Ovary (tissue), 9 donors: Measurements from ENCODE around the gene FBXO7. TPM values are rescaled to one million over a fixed set of nuclear protein-coding genes. Genes with fewer than 3 reads are reported as not detected.
"Not testable (repeated sequence)": the region's sequence is repeated elsewhere in the genome, so short reads cannot be mapped to it uniquely, and the experiment has no call there.

Experiments
- DNase-seq, 5 donors: peaks; one replicate each; pipeline ENCODE4 v3.0.0-alpha.2; 2019 to 2020
- H3K27ac ChIP-seq, 2 donors: fragments of 200-600 bp; one replicate each; pipeline versions ENCODE4 v1.5.1 to v1.8.0; 2019 to 2022
- H3K27me3 ChIP-seq: fragments of 200-600 bp; one replicate; pipeline ENCODE4 v1.8.0; 2022
- H3K36me3 ChIP-seq: fragments of 200-600 bp; sonication (generic); one replicate; pipeline ENCODE4 v1.5.1; 2019
- H3K4me1 ChIP-seq: one replicate; pipeline ENCODE4 v1.8.1; 2013; ENCODE audit warnings: mild to moderate bottlenecking, moderate library complexity; ENCODE audit not compliant: insufficient read depth
- H3K4me3 ChIP-seq: fragments of 200-600 bp; sonication (generic); one replicate; pipeline ENCODE4 v1.5.1; 2017
- H3K9me3 ChIP-seq, 2 donors: fragments of 200-600 bp in 1 of 2; sonication (generic) in 1 of 2; one replicate each; pipeline versions ENCODE4 v1.5.1 to v1.8.1; 2013 to 2019; ENCODE audit warnings: mild to moderate bottlenecking in 1 of 2, moderate library complexity in 1 of 2
- EP300 ChIP-seq: sonication (generic); formaldehyde crosslinking; IDR thresholded peaks from one replicate; pipeline ENCODE4 v1.6.1; 2017; ENCODE audit warnings: antibody characterized with exemption
- POLR2A ChIP-seq: fragments of 450-650 bp; IDR thresholded peaks from one replicate; pipeline ENCODE4 v1.6.1; 2017; ENCODE audit warnings: antibody characterized with exemption, mild to moderate bottlenecking, moderate library complexity
- WGBS, 3 donors: extraction: QIAGEN DNeasy Blood & Tissue Kit in 1 of 3; methylation state at CpG; one replicate each; pipeline versions ENCODE4 v1.1.5 to v1.1.7; 2013 to 2017; 5-methylcytosine and 5-hydroxymethylcytosine counted together
- intact Hi-C, 4 donors: fragments of 100-400 bp; cut with DNase I; formaldehyde crosslinking; loops; one replicate each; pipeline versions ENCODE4 v1.11.0 to v1.15.1; 2022 to 2023
- polyA plus RNA-seq, 2 donors: library from polyadenylated mRNA; stranded (reverse); fragments of 200-250 nt in 1 of 2; fragments of 350-450 nt in 1 of 2; fragmentation: Illumina TruSeq in 1 of 2; extraction: RNeasy Lipid Tissue Mini Kit (QIAGEN cat#74804) in 1 of 2; gene quantifications; one replicate each; pipeline ENCODE4 v1.2.3, GENCODE V29; 2013 to 2014
- total RNA-seq, 7 donors: library from RNA; depleted of rRNA in 2 of 7; stranded (reverse); fragments of >200 nt in 2 of 7; fragmentation: NEBNext Ultra II Directional in 3 of 7; extraction: Animal tissue kit (Norgen Biotek cat#: 25700) in 3 of 7; gene quantifications; one replicate each; pipeline versions ENCODE4 v1.1.0 to v1.2.4, GENCODE V29; 2016 to 2023
- TF ChIP-seq, protein P1 (sequence below), 3 donors: fragments of 450-650 bp in 2 of 3; fragments of 200-600 bp in 1 of 3; IDR thresholded peaks; one replicate each; pipeline versions ENCODE4 v1.5.1 to v1.8.0; 2016 to 2022; ENCODE audit warnings: antibody characterized with exemption in 3 of 3, mild to moderate bottlenecking in 1 of 3
- donor health status: DM: no; HTN: no; CAD: no; lungs with moderate emphysema.
- donor health status: DM: no; HTN: no; CAD: no.
- donor health status: Bipolar disorder and iron deficiency.
- donor health status: DM: yes; HTN: yes; CAD: no.
- donor health status: DM: no; HTN: no; CAD: no.
- donor health status: DM: yes; HTN: yes; CAD: no.

FBXO7 gene
- total and polyA plus RNA-seq, 9 donors: 69.7 to 151 (median 85.6) TPM

DNA sequence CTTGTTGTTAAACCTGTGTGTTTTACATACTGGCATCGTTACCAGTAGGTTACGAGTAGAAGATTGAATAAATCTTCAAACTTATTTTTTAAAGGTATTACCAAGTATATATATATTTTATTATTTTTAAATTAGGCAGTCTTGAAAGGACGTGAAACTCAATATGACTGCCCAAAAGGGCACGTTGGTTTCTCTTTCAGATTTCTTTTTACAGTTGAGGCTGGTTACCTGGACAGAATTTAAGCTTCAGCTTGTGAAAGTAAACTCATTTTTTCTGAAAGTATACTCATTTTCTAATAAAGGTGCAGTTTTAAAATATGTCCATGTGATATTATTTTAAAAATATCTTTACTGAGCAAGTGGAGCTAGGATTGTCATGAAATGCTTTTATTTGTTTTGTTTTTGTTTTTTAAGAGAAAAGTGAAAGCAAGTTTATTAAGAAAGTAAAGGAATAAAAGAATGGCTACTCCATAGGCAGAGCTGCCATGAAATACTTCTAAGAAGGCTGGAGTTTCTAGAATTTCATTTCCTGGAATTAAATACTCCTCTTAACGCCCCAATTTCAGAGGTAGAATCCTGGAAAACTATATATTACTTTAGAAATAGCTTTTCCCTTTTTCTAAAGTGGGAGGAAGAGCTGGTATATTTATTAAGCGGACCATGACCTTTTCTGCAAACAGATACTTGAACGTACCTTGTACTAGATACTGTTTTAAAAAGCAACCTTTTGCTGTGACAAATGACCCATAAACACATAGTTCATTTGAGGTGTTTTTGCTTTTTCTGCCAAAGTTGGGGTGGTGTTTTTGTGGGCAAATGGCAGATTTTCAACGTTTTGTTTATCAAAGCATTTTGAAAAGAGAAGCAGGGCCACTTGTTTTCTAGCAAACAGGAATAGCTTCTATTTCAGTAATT, 1.9 kb downstream of the FBXO7 start:
- H3K9me3 ChIP-seq: no peaks in the 10 kb centered on the region
- peak overlapping the region in 1 of 2 donors; percentile 97 for H3K27ac ChIP-seq
- TF ChIP-seq POLR2A (no peak), EP300 (no peak)
- TF ChIP-seq, protein P1, sequence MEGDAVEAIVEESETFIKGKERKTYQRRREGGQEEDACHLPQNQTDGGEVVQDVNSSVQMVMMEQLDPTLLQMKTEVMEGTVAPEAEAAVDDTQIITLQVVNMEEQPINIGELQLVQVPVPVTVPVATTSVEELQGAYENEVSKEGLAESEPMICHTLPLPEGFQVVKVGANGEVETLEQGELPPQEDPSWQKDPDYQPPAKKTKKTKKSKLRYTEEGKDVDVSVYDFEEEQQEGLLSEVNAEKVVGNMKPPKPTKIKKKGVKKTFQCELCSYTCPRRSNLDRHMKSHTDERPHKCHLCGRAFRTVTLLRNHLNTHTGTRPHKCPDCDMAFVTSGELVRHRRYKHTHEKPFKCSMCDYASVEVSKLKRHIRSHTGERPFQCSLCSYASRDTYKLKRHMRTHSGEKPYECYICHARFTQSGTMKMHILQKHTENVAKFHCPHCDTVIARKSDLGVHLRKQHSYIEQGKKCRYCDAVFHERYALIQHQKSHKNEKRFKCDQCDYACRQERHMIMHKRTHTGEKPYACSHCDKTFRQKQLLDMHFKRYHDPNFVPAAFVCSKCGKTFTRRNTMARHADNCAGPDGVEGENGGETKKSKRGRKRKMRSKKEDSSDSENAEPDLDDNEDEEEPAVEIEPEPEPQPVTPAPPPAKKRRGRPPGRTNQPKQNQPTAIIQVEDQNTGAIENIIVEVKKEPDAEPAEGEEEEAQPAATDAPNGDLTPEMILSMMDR (IDR thresholded peaks at IDR 0.05): no peak
- H3K36me3 ChIP-seq: no peaks in the 10 kb centered on the region
- no peak for DNase-seq
- intact Hi-C loops: loop anchor here in 1 of 4 donors (10.0 kb wide), 1 partner anchor 742 kb away; no protein-coding TSS in a partner anchor
- H3K4me3 ChIP-seq: peak overlapping the region; percentile 59
- no peaks in the 10 kb centered on the region for H3K27me3 ChIP-seq
- 8 to 12% (median 11%) methylated on average over 8 of the region's 8 CpGs for WGBS, 3 donors
- peaks cover 7% of the 10 kb centered on the region for H3K4me1 ChIP-seq

DNA sequence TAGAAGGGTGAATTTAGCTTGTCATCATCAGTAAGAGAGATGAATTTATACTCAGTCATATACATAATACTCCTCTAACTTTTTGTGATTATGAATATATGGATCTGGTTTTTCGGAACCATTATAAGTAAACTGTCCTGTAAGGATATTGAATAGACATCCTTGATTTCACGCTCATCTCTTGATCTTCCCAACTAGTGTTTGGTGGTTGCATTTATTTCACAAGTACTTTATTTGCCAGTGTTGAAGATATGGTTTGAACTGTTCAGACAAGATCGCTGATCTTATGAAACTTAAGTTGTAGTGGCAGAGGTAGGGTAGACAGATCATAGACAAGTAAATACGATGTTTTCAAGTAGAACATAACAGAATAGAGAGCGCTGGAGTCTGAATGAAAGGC, 3.0 kb downstream of the FBXO7 start:
- no peak for DNase-seq
- H3K36me3 ChIP-seq: no peaks in the 10 kb centered on the region
- 87 to 93% (median 91%) methylated on average over 5 of the region's 5 CpGs for WGBS, 3 donors
- H3K4me1 ChIP-seq: peaks cover 7% of the 10 kb centered on the region
- intact Hi-C loops: loop anchor here in 1 of 4 donors (10.0 kb wide), 1 partner anchor 743 kb away; no protein-coding TSS in a partner anchor
- TF ChIP-seq, protein P1 (IDR thresholded peaks at IDR 0.05): no peak
- TF ChIP-seq EP300 (no peak), POLR2A (no peak)
- H3K4me3 ChIP-seq: no peak overlapping the region
- no peaks in the 10 kb centered on the region for H3K9me3 ChIP-seq
- H3K27ac ChIP-seq: no peak overlapping the region
- no peaks in the 10 kb centered on the region for H3K27me3 ChIP-seq

DNA sequence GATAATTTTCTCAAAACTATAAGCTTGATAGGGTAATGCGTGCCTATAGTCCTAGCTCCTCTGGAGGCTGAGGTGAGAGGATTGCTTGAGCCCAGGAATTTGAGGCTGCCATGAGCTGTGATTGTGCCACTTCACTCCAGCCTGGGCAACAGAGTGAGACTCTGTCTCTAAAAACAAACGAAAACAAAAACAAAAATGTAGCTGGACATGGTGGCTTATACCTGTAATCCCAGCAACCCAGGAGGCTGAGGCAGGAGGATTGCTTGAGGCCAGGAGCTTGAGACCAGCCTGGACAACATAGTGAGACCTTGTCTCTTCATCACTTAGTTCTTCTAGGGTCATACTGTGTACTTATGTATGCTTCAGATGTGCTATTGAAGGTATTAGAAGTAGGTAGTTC, 3.9 kb downstream of the FBXO7 start:
- H3K27me3 ChIP-seq, H3K4me1 ChIP-seq, H3K27ac ChIP-seq, H3K4me3 ChIP-seq, DNase-seq, H3K9me3 ChIP-seq, H3K36me3 ChIP-seq: not testable (repeated sequence)
- intact Hi-C loops: loop anchor here in 1 of 4 donors (10.0 kb wide), 1 partner anchor 744 kb away; no protein-coding TSS in a partner anchor
- 95 to 100% (median 96%) methylated on average over 2 of the region's 2 CpGs for WGBS, 3 donors

DNA sequence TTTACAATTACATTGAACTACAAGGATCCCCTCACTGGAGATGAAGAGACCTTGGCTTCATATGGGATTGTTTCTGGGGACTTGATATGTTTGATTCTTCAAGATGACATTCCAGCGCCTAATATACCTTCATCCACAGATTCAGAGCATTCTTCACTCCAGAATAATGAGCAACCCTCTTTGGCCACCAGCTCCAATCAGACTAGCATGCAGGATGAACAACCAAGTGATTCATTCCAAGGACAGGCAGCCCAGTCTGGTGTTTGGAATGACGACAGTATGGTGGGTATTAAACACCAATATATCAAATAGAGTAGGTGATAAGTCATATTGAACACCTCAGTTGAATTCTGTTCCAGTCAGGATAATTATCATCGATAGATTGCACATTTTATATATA, 4.4 kb downstream of the FBXO7 start:
- Histone ChIP-seq H3K4me1 (peaks cover 6% of the 10 kb centered on the region), H3K27ac (no peak overlapping the region), H3K4me3 (no peak overlapping the region), H3K9me3 (no peaks in the 10 kb centered on the region), H3K36me3 (no peaks in the 10 kb centered on the region), H3K27me3 (no peaks in the 10 kb centered on the region)
- no peak for TF ChIP-seq EP300
- no peak for TF ChIP-seq POLR2A
- TF ChIP-seq, protein P1 (IDR thresholded peaks at IDR 0.05): no peak
- intact Hi-C loops: loop anchor here in 1 of 4 donors (10.0 kb wide), 1 partner anchor 744 kb away; no protein-coding TSS in a partner anchor
- 96 to 98% (median 97%) methylated on average over 3 of the region's 3 CpGs for WGBS, 3 donors
- DNase-seq: no peak

DNA sequence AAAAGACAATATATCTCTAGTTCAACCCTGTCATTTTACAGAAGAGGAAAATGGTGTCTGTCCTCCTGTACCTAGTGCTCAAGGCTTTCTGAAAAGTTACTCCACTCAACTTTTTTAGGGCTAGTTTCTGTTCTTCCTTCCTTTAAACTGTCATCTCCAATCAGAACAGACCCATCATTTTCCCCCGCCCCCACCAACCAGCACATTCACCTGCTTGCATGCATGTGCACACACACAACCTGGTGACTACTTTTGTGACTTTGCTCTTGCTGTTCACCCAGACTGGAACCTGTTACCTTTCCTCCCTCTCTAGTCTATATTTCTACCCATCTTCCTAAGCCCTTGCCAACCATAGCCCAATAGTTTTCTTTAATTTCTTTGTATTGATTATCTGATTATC, 5.6 kb downstream of the FBXO7 start:
- Histone ChIP-seq H3K27ac (no peak overlapping the region), H3K27me3 (no peaks in the 10 kb centered on the region), H3K9me3 (no peaks in the 10 kb centered on the region), H3K4me1 (peaks cover 5% of the 10 kb centered on the region), H3K4me3 (no peak overlapping the region), H3K36me3 (no peaks in the 10 kb centered on the region)
- no peak for DNase-seq
- WGBS, 3 donors: 93 to 97% (median 97%) methylated on average over 1 of the region's 1 CpG
- intact Hi-C loops: no loop called here
- no peak for TF ChIP-seq POLR2A
- TF ChIP-seq, protein P1 (IDR thresholded peaks at IDR 0.05): no peak
- TF ChIP-seq EP300: no peak
